Liver (tissue), 3 donors: ENCODE results near the gene CACNA2D1.

Source experiments
- EGR1 ChIP-seq, 2 donors: IDR thresholded peaks; 2 replicates each; pipeline ENCODE4 v1.6.1; 2016 to 2018; ENCODE audit warnings: antibody characterized with exemption in 2 of 2, low read depth in 2 of 2
- FOXA1 ChIP-seq: IDR thresholded peaks from 2 replicates; pipeline ENCODE4 v1.6.1; 2016; ENCODE audit warnings: antibody characterized with exemption
- NR2F2 ChIP-seq: IDR thresholded peaks from 2 replicates; pipeline ENCODE4 v1.6.1; 2016; ENCODE audit warnings: antibody characterized with exemption
- RAD21 ChIP-seq, 2 donors: IDR thresholded peaks; 2 replicates each; pipeline ENCODE4 v1.6.1; 2016; ENCODE audit warnings: antibody characterized with exemption in 2 of 2, mild to moderate bottlenecking in 2 of 2
- RXRA ChIP-seq, 2 donors: IDR thresholded peaks; 2 replicates each; pipeline ENCODE4 v1.6.1; 2017 to 2018; ENCODE audit warnings: antibody characterized with exemption in 2 of 2, mild to moderate bottlenecking in 1 of 2
- TAF1 ChIP-seq: conservative IDR thresholded peaks from 2 replicates; pipeline ENCODE4 v1.6.1; 2016; ENCODE audit warnings: antibody characterized with exemption, mild to moderate bottlenecking
- YY1 ChIP-seq: IDR thresholded peaks from 2 replicates; pipeline ENCODE4 v1.6.1; 2016; ENCODE audit warnings: antibody characterized with exemption, mild to moderate bottlenecking
- TF ChIP-seq, protein P1 (sequence below): fragments of 150-350 bp; IDR thresholded peaks from 2 replicates; pipeline ENCODE4 v1.5.1; 2017; ENCODE audit warnings: improper control_type of control experiment, low read depth, low read length; ENCODE audit not compliant: missing input control
- TF ChIP-seq, protein P2 (sequence below): IDR thresholded peaks from 2 replicates; pipeline ENCODE4 v1.6.1; 2016; ENCODE audit warnings: antibody characterized with exemption
- TF ChIP-seq, protein P3 (sequence below): IDR thresholded peaks from 2 replicates; pipeline ENCODE4 v1.6.1; 2016; ENCODE audit warnings: antibody characterized with exemption
- TF ChIP-seq, protein P4 (sequence below): IDR thresholded peaks from 2 replicates; pipeline ENCODE4 v1.6.1; 2016; ENCODE audit warnings: antibody characterized with exemption
- donor health status: healthy.
- donor health status: healthy.

DNA sequence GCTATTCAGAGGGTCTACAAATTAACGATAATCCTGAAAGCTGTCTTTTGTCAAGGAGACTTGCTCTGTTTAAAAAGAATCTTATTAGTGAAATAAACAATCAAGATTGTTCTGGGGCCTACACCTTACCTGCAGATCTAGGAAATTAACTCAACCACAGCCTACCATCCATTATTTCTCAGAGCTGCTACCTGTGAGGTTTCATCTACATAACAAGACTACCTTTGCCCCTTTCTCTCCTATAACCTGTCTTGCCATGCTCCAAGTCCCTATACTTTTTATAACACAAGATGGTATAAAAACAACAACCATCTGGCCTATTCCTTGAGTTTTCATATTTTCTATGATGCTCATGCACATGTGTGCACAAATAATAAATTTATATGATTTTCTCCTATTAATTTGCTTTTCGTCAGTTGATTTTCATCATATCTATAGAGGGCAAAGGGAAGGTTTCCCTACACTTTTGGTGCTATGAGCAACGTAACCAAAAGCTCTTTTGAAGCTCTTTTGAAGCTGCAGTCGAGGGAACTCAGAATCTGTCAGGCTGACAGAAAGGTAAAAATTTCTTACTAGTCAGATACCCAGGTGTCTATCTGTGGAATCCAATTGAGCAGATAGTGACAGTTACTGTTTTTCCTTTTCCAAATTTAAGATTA lies 138.1 kb downstream of the CACNA2D1 start:
- TF ChIP-seq TAF1, result no peak
- TF ChIP-seq, protein P1, sequence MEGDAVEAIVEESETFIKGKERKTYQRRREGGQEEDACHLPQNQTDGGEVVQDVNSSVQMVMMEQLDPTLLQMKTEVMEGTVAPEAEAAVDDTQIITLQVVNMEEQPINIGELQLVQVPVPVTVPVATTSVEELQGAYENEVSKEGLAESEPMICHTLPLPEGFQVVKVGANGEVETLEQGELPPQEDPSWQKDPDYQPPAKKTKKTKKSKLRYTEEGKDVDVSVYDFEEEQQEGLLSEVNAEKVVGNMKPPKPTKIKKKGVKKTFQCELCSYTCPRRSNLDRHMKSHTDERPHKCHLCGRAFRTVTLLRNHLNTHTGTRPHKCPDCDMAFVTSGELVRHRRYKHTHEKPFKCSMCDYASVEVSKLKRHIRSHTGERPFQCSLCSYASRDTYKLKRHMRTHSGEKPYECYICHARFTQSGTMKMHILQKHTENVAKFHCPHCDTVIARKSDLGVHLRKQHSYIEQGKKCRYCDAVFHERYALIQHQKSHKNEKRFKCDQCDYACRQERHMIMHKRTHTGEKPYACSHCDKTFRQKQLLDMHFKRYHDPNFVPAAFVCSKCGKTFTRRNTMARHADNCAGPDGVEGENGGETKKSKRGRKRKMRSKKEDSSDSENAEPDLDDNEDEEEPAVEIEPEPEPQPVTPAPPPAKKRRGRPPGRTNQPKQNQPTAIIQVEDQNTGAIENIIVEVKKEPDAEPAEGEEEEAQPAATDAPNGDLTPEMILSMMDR, result no peak
- TF ChIP-seq NR2F2, result no peak
- TF ChIP-seq, protein P2, sequence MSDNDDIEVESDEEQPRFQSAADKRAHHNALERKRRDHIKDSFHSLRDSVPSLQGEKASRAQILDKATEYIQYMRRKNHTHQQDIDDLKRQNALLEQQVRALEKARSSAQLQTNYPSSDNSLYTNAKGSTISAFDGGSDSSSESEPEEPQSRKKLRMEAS, result no peak
- TF ChIP-seq EGR1 (IDR thresholded peaks at IDR 0.05; ENCODE audit: low read depth in 2 of 2), result no peak
- TF ChIP-seq, protein P3, sequence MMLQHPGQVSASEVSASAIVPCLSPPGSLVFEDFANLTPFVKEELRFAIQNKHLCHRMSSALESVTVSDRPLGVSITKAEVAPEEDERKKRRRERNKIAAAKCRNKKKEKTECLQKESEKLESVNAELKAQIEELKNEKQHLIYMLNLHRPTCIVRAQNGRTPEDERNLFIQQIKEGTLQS, result no peak
- no peak for TF ChIP-seq RAD21 (IDR thresholded peaks at IDR 0.05)
- no peak for TF ChIP-seq RXRA (IDR thresholded peaks at IDR 0.05)
- TF ChIP-seq YY1, result no peak
- TF ChIP-seq FOXA1, result no peak
- TF ChIP-seq, protein P4, sequence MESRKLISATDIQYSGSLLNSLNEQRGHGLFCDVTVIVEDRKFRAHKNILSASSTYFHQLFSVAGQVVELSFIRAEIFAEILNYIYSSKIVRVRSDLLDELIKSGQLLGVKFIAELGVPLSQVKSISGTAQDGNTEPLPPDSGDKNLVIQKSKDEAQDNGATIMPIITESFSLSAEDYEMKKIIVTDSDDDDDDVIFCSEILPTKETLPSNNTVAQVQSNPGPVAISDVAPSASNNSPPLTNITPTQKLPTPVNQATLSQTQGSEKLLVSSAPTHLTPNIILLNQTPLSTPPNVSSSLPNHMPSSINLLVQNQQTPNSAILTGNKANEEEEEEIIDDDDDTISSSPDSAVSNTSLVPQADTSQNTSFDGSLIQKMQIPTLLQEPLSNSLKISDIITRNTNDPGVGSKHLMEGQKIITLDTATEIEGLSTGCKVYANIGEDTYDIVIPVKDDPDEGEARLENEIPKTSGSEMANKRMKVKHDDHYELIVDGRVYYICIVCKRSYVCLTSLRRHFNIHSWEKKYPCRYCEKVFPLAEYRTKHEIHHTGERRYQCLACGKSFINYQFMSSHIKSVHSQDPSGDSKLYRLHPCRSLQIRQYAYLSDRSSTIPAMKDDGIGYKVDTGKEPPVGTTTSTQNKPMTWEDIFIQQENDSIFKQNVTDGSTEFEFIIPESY, result no peak
